ENCODE data around the gene TMEM266.

GRCh38 chr15:76209942-76210341 is 150.2 kb downstream of the TMEM266 start:
- TF ChIP-seq POLR2AphosphoS5 (IDR thresholded peaks at IDR 0.05) (no peak), CTCF (IDR thresholded peaks at IDR 0.05) (no peak)

All from upper lobe of left lung (tissue), 4 donors.